Neutrophil (primary cell): ENCODE data around the gene SFMBT1.

Experiments used
- H3K27ac ChIP-seq: fragments of 200-600 bp; sonication (generic); 2 replicates; pipeline ENCODE4 v1.5.1; 2016; ENCODE audit warnings: mild to moderate bottlenecking, moderate library complexity
- H3K27me3 ChIP-seq: fragments of 200-600 bp; sonication (generic); 2 replicates; pipeline ENCODE4 v1.6.0; 2016; ENCODE audit warnings: mild to moderate bottlenecking
- H3K36me3 ChIP-seq: fragments of 200-600 bp; sonication (generic); 2 replicates; pipeline ENCODE4 v1.5.1; 2017
- H3K4me1 ChIP-seq, 2 experiments: fragments of 200-600 bp in 1 of 2; sonication (generic) in 1 of 2; 1 replicate in 1 of 2; 2 replicates in 1 of 2; pipeline versions ENCODE4 v1.5.1 to v1.6.1; 2013 to 2016; ENCODE audit warnings: low read depth in 1 of 2, low read length in 1 of 2, mild to moderate bottlenecking in 1 of 2, moderate library complexity in 1 of 2; ENCODE audit not compliant: control insufficient read depth in 1 of 2, insufficient read depth in 1 of 2
- H3K4me3 ChIP-seq, 2 experiments: fragments of 200-600 bp in 1 of 2; sonication (generic) in 1 of 2; 1 replicate in 1 of 2; 2 replicates in 1 of 2; pipeline ENCODE4 v1.5.1; 2013 to 2016; ENCODE audit warnings: low read depth in 1 of 2, low read length in 1 of 2, mild to moderate bottlenecking in 1 of 2, moderate library complexity in 1 of 2
- H3K9me3 ChIP-seq: fragments of 200-600 bp; sonication (generic); 2 replicates; pipeline ENCODE4 v1.5.1; 2016
- TF ChIP-seq, protein P1 (sequence below): fragments of 200-600 bp; sonication (generic); IDR thresholded peaks from 2 replicates; pipeline ENCODE4 v1.5.1; 2016; ENCODE audit warnings: antibody characterized with exemption

SFMBT1 gene

DNA sequence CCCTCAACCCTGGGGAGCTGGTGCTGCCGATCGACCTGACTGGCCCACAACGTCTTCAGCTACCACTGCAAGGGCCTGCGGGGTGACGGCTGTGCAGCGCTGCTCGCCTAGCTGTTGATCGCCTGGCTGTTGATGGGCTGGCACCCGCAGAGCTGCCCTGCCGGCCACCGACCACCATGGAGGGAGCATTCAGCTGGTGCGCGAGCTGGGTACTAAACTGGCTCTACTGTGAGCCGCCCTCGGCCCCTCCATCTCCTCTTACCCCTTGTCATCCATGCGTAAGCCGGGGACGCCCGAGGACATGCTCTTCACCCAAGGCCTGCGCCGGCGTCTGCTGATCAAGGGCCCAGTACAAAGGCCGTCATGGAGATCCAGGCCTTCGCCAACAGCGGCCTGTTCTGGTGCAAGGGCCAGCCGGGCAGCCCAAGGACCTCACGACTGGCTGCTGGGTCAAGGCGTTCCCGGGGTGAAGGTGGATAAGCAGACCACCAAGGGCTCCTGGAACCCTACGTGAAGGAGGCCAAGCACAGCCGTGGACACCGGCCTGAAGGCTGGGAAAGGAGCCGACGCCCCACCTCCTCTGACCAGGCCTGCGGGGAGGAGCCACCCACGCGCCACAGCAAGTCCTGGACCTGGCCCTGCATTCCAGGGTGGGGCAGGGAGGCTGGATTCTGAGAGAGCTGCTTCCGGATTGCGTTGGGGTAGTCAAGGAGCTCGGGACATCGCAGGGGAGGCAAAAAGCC lies 46.9 kb downstream of the SFMBT1 start:
- Histone ChIP-seq H3K36me3 (peaks cover 6% of the 10 kb centered on the region), H3K4me1 (no peaks in the 10 kb centered on the region), H3K27ac (no peak overlapping the region), H3K27me3 (no peaks in the 10 kb centered on the region), H3K4me3 (no peak overlapping the region), H3K9me3 (no peaks in the 10 kb centered on the region)
- TF ChIP-seq, protein P1, sequence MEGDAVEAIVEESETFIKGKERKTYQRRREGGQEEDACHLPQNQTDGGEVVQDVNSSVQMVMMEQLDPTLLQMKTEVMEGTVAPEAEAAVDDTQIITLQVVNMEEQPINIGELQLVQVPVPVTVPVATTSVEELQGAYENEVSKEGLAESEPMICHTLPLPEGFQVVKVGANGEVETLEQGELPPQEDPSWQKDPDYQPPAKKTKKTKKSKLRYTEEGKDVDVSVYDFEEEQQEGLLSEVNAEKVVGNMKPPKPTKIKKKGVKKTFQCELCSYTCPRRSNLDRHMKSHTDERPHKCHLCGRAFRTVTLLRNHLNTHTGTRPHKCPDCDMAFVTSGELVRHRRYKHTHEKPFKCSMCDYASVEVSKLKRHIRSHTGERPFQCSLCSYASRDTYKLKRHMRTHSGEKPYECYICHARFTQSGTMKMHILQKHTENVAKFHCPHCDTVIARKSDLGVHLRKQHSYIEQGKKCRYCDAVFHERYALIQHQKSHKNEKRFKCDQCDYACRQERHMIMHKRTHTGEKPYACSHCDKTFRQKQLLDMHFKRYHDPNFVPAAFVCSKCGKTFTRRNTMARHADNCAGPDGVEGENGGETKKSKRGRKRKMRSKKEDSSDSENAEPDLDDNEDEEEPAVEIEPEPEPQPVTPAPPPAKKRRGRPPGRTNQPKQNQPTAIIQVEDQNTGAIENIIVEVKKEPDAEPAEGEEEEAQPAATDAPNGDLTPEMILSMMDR, result no peak

DNA sequence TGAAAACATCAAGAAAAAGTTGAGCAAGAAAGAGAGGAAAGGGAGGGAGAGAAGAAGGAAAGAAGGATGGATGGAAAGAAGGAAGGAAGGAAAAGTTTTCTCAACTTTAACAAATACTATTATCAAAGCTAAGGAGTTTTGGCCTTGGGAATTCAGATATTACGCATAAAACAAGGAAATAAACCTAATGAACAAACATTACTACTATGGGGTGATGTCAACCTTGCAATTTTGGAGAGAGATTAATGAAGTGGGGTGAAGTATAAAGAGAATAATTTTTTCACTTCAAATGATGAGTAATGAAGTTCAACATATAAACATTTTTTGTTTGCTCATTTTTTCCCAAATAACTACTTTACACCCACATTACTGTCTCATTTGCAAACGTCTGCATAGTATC lies 55.2 kb downstream of the SFMBT1 start:
- Histone ChIP-seq H3K27me3 (no peaks in the 10 kb centered on the region), H3K27ac (no peak overlapping the region), H3K4me1 (no peaks in the 10 kb centered on the region), H3K36me3 (no peaks in the 10 kb centered on the region), H3K9me3 (no peaks in the 10 kb centered on the region), H3K4me3 (no peak overlapping the region)
- TF ChIP-seq, protein P1, result no peak

DNA sequence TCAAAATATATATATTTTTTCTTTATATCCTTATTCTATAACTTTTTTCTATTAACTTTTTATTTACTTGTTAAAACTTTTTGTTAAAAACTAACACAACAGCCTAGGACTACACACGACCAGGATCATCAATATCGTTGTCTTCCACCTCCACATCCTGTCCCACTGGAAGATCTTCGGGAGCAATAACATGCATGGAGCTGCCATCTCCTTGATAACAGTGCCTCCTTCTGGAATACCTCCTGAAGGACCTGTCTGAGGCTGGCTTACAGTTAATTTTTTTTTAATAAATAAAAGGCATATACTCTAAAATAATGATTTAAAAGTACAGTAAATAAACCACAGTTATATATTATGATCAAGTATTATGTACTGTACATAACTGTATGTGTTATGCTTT lies 58.9 kb downstream of the SFMBT1 start:
- Histone ChIP-seq H3K27ac (no peak overlapping the region), H3K27me3 (no peaks in the 10 kb centered on the region), H3K4me3 (no peak overlapping the region), H3K4me1 (peaks cover 10 to 14% of the 10 kb centered on the region in 2 experiments), H3K36me3 (no peaks in the 10 kb centered on the region), H3K9me3 (no peaks in the 10 kb centered on the region)
- TF ChIP-seq, protein P1, result no peak

DNA sequence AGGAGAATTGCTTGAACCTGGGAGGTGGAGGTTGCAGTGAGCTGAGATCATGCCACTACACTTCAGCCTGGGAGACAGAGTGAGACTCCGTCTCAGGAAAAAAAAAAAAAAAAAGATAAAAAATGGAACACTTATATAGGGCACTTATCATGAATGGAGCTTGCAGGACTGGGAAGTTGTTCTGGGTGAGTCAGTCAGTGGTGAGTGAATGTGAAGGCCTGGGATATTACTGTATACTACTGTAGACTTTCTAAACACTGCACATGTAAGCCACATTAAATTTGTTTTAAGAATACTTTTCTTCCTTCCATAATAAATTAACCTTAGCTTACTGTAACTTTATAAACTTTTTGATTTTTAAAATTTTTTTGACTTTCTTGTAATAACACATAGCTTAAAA lies 59.8 kb downstream of the SFMBT1 start:
- no peaks in the 10 kb centered on the region for H3K27me3 ChIP-seq
- TF ChIP-seq, protein P1, result no peak
- peaks cover 10 to 14% of the 10 kb centered on the region in 2 experiments for H3K4me1 ChIP-seq

DNA sequence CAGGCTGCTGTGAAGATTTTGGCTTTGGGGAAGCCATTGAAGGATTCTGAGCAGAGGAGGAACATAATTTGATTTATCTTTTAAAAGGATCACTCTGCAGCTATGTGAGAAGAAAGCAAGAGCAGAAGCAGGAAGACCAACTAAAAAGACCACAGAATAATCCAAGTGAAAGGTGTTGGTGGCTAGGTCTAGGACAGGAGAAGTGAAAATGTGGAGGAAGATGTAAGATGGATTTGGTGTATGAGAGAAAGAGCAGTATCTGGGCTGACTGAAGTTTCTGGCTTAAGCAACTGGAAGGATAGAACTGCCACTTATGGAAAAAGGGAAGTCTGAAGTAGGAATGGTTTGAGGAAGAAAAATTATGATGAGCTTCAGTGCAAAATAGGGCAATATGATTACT lies 62.0 kb downstream of the SFMBT1 start:
- Histone ChIP-seq H3K36me3 (no peaks in the 10 kb centered on the region), H3K9me3 (no peaks in the 10 kb centered on the region), H3K4me1 (peaks cover 10 to 14% of the 10 kb centered on the region in 2 experiments), H3K4me3 (peak overlapping the region; percentile 1 to 42), H3K27ac (peak overlapping the region; percentile 77), H3K27me3 (no peaks in the 10 kb centered on the region)
- TF ChIP-seq, protein P1, result no peak

More for the DNA sequence above, 59.8 kb downstream of the SFMBT1 start:
- no peaks in the 10 kb centered on the region for H3K36me3 ChIP-seq
- no peak overlapping the region for H3K27ac ChIP-seq
- H3K9me3 ChIP-seq, result no peaks in the 10 kb centered on the region
- H3K4me3 ChIP-seq, result no peak overlapping the region
